ENCODE results near the gene TRAF3IP3.

TRAF3IP3 gene, protein sequence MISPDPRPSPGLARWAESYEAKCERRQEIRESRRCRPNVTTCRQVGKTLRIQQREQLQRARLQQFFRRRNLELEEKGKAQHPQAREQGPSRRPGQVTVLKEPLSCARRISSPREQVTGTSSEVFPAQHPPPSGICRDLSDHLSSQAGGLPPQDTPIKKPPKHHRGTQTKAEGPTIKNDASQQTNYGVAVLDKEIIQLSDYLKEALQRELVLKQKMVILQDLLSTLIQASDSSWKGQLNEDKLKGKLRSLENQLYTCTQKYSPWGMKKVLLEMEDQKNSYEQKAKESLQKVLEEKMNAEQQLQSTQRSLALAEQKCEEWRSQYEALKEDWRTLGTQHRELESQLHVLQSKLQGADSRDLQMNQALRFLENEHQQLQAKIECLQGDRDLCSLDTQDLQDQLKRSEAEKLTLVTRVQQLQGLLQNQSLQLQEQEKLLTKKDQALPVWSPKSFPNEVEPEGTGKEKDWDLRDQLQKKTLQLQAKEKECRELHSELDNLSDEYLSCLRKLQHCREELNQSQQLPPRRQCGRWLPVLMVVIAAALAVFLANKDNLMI

DNA sequence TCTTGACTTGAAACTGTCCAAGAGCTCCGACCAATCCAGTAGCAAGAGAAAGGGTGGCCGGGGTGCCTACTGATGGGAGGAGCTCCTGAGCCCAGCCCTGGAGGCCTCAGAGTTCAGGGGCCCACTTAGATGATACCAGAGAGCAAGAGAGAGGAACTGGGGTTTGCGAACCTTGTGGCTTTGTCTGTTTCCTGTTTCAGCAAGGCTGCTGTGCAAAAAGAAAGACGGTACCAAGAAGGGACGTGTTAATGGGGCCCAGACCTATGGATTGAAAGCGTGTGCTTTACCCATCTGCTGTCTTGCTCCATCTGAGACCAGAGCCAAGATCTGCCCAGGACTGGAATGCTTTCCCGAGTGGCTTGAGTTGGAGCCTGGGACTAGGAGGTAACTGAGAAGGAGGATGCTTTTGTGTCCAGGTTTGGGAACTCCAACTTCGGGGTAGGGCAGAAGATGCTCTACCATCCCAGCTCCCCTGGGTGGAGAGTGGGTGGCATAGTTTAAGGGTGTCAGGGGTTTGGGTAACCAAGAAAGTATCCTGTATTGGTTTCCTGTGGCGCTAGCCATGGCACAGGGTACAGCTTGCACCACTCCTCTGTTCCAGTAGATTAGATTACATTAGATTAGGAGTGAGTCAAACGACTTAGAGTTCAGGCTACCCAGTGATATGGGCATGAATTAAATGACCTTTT lies at the start of gene TRAF3IP3:
TSS of gene TRAF3IP3 (plus strand) at position 128 of the 689 bp plus-strand sequence. CDS start 3,987 bp downstream, outside the sequence.
- no peak for DNase-seq (ENCODE audit: low spot score)

DNA sequence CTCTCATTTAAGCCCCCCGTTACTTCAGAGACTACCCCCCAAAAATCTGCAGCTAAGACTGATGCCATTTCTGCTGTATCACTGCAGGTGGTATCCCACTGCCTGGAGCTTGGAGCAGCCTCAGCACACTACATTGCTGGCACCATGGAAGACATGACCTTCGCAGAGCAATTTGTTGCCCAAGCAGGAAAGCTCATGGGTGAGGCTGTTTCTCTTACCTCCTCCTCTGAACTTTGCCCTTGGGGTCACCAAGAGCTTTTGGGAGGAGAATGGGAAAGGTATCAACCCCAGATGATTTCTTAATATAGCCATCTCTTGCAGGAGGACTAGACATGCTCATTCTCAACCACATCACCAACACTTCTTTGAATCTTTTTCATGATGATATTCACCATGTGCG lies 49.2 kb upstream of the TRAF3IP3 start:
- DNase-seq (ENCODE audit: low spot score), result no peak

DNA sequence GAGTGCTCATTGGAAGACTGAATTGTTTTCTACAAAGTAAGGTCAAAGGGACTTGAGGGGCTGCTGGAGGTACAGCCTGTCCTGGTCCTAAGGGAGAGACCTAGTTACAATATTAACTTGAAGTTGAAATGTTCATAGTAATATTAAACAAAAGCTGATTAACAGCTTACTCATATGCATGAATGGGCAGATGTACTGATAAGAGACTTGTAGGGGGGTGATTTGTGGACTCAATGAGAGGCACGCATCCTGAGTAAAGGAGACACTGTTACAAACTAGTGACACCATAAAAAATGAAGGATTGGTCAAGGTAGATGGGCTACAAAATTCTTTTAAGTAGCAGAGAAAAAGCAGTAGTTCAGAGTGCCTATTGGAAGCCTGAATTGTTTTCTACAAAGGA lies 48.5 kb upstream of the TRAF3IP3 start:
- no peak for DNase-seq (ENCODE audit: low spot score)

DNA sequence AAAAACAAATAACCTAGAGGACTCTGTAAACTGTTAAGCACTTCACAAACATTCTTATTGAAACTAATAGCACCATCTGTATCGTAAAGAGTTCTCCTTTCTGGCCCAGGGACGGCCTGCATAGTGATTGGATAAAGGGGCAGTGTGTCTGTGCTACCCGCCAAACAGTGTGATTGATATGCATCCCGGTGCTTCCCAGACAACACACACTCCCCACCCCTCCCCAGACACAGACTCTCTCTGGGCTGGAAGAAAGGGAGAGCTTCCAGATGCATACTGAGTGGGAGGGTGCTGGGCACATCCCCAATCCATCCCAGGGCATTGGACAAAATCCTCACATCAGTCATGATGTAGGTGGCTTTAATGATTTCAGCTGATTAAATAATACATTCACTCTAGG lies 47.6 kb upstream of the TRAF3IP3 start:
- no peak for DNase-seq (ENCODE audit: low spot score)

DNA sequence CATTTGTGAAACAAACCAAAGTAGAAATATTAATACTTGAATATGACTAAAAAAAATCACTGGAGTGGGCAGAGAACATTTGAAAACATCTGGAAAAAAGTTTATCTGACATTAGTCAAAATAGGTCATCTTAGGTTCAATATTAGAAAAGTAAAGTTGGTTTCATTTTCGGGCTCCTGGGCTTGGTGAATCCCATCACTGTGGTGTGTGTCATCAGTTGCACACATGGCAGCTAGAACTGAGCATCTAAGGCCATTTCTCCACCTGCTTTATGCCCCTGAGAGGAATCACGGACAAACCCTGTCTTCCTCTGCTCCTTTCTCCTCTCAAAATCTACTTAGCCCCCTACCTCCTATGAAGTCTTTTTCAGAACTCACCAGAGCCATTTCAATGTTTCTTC lies 45.8 kb upstream of the TRAF3IP3 start:
- no peak for DNase-seq (ENCODE audit: low spot score)

DNA sequence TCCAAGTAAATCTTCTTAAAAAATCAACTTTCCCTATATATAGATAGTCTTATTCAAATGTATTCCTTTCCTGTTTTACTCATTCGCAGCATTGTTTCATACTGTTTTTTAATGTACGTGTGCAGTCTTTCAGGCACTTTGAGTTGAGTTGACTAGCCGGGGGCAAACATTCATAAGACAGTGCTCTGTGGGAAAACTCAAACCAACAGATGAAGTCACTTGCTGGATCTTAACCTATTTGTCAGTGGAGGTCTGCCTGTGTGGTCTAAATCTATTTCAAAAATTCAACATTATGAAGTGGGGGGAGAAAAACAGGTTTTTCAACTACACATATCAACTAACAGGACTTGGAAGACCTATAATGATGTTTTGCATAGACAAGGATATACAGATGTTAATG lies 45.0 kb upstream of the TRAF3IP3 start:
- DNase-seq (ENCODE audit: low spot score), result no peak

DNA sequence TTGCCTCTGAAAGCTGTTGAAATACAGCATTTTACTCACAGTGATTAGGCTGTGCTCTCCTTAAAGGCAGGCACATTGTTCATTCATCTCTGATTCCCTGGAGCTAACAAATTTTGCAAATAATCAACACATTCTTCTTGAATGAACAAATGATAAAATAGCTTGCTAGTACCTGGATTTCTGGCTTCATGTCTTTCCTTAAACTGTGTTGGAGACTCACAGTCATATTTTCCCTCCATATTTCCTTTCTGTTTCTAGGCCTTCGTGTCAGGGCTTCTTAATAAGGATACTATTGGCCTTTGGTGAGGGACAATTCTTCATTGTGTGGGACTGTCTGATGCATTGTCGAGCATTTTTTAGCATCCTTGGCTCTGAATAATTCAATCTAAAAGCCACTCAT lies 41.5 kb upstream of the TRAF3IP3 start:
- no peak for DNase-seq (ENCODE audit: low spot score)

DNA sequence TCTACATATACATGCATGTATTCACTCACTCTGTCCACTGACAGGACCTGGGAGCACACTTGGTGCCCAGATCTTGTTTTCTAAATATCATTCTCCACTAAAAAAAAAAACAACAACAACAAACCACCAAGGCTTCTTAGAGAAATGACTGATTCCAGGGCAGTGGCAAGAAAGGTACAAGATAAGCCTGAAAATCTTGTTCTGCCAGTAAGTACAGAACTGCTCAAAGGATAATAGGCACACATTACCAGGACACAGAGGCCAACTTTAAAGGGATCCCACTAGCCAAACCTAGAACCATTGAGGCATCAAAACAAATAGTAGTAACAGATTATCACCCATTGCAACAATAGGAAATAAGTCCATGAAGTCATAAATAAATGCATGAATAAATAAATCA lies 40.5 kb upstream of the TRAF3IP3 start:
- no peak for DNase-seq (ENCODE audit: low spot score)

DNA sequence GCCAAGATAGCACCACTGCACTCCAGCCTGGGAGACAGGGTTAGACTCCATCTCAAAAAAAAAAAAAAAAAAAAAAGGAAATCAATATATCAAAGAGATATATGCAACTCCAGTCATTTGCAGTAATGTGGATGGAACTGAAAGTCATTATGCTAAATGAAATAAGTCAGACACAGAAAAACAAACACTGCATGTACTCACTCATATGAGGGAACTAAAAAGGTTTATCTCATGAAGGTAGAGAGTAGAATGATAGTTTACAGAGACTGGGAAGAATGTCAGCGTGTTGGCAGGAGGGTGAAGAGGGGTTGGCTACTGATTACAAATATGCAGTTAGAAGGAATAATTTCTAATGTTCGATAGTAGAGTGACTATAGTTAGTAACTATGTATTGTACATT lies 38.0 kb upstream of the TRAF3IP3 start:
- no peak for DNase-seq (ENCODE audit: low spot score)

DNA sequence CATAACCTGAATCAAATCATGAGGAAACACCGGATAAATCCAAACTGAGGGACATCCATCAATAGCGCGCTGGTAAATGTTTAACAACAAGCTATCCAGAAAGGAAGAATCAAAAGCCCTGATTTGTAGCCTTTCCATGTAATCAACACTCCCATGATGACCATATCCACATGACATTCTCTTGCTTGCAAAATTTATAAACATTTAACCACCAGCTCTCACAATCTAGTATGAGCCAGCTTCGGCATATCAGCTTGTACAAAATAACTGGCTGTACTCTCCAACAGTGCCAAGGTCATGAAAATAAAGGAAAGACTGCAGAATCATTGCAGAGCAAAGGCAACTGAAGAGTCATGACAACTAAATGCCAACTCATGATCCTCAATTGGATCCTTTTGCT lies 35.5 kb upstream of the TRAF3IP3 start:
- no peak for DNase-seq (ENCODE audit: low spot score)

DNA sequence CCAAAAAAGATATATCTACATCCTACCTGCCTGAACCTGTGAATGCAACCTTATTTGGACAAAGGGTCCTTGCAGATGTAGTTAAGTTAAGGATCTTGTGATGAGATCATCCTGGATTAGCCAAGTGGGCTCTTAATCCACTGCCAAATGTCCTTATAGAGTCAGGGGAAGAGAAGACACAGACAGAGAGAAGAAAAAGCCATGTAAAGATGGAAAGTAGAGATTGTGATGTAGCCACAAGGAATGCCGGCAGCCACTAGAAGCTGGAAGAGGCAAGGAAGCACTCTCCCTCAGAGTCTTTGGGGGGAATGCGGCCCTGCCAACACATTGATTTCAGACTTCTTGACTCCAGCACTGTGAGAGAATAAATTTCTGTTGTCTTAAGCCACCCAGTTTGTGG lies 35.0 kb upstream of the TRAF3IP3 start:
- no peak for DNase-seq (ENCODE audit: low spot score)

DNA sequence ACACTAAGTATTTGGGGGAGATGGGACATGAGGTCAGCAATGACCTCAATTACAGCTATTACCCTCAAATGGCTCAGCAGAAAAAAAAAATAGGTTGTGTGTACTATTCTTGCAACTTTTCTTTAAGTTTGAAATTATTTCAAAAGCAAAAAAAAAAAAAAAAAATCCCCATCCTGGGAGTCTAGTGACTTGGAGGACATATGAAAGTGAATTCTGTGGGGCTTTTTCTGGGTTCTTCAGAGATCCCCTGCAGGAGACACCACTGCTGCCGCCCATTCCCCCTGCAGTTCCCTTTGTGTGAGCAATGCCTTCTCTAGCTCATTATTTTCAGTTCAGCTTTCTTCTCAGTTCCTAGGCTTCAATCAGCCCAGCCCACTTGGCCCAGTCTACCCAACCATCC lies 34.5 kb upstream of the TRAF3IP3 start:
- DNase-seq (ENCODE audit: low spot score), result no peak

DNA sequence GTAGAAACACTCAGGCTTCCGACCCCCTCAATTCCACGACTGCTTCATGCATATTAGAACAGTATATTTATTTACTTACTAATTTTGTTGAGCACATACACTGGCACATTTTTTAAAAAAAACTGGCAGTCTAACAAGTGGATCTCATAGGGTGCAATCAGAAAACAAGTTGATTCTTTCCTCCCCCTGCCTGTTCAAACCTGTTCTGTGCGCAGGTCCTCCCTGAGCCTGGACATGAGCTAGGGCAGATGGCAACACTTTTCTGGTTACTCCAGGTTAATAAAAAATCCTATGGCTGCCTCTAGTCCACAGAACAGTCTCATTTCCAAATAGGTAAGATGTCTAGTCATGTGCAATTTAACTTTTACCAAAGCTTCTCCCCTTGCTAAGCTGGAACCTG lies 32.6 kb upstream of the TRAF3IP3 start:
- no peak for DNase-seq (ENCODE audit: low spot score)

DNA sequence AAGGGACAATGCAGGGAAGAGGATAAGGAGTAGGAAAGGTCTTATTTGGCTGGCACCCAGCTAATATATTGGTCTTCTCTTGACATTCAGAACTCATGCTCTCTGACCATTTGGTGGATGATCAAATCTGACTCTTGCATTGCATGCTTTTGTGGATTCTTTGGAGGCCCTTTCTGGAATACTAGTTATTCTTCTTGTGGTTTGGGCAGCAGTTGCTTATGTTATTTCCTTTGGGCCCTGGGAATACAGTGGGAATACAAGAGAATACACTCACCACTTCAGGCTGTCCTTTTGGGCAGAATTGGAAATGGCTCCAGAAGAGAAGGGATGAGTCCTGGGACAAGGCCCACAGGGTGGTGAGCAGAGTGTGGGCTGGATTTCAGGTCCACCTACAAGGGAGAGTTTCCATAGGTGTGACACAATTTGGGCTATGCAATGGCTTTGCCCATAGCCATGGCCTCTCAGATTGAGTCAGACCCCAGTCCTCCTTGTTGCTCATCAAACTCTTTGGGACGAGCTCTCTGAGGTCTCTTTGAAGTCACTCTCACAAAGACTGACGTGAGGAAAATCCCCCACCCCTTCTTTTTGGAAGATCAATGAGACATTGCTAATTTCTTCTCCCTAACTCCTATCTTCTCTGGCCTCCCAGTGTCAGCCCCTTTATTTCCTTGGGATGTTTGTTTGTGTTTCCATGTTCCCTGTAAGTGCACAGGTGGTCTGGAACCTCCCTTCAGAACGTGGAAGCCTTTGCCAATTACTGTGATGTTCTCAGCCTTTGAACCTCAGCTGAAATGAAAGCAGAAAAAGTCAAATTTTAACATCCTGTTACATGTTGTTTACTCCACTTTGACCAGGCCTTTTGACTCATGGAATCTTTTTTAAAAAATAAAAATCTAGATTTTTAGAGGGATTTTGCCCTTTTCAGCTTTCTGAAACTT lies 31.8 kb upstream of the TRAF3IP3 start:
- DNase-seq (ENCODE audit: low spot score), result no peak

DNA sequence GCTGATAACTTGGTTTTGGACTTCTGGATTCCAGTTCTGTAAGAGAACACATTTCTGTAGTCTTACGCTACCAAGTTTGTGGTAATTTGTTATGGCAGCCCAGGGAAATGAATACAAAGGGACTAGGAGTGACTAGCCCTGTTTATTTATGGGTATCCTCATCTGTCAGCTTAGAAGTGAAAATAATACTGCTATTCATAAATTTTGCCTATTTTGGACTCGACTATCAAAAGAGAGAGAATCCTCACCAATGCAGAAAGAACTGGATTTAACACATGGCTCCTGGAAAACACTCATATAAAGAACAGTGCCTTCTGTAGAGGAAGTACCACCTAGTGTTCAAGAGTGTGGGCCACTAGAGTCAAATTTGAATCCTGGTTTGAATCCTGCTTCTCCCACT lies 28.6 kb upstream of the TRAF3IP3 start:
- no peak for DNase-seq (ENCODE audit: low spot score)

DNA sequence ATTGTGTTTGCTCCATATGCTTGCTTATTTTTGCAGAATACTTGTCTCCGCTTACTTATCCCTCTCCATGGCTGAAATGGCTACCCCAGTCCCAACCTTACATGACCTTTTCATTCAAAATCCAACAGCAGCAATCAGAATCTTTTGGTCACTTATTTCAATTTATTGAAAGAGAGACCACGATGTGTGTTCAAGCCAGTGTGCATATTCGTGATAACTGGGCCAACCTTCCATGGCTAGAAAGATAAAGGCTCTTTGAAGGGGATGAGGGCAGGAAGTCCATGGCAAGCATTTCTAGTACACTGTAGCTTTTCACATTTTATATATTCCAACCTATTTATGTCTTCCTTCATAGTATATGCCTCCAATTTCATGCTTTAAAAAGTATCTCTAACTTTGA lies 28.1 kb upstream of the TRAF3IP3 start:
- no peak for DNase-seq (ENCODE audit: low spot score)

DNA sequence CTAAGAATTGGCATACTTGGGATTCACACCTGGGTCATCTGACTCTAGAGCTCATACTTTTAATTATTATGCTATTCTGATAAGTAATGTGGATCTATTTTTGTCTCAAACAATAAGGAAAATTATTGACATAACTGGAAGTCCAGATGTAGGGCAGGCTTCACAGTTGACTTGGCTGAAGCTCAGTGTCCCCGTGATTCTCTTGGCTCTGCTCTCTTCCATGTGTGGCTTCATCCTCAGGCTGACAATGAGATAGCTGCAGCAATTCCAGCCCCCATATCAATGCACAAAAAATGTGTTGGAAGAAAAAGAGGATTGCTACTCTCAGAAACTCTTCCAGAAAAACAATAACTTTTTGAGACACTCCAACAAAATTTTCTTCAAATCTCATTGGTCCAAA lies 27.4 kb upstream of the TRAF3IP3 start:
- DNase-seq (ENCODE audit: low spot score), result no peak

DNA sequence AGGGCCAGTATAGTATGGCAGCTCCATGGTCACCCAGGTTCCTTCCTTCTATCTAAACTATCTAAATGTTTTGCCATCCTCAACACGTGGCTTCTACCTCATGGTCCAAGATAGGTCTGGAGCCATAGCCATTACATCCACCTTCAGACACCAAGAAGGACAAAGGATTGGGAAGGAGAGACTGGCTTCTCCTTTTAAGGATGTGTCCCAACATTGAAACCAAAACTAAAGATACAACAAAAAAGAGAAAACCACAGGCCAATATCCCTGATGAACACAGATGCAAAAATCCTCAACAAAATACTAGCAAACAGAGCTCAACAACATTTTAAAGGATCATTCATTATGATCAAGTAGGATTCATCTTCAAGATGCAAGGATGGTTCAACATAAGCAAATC lies 26.4 kb upstream of the TRAF3IP3 start:
- DNase-seq (ENCODE audit: low spot score), result no peak

DNA sequence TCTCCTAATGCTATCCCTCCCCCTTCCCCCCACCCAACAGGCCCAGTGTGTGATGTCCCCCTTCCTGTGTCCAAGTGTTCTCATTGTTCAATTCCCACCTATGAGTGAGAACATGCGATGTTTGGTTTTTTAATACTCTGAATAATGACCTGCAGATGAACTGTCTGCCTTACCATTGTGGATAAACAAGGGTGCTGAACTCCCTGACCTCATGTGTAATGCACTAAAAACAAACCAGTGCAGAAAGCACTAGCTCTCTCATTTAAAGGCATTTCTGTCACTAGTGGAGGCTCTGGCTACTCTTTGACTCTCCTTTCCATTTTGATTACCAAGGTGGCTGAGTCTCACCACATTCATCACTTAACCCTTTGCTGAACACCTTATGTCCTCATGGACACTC lies 23.1 kb upstream of the TRAF3IP3 start:
- DNase-seq (ENCODE audit: low spot score), result no peak

DNA sequence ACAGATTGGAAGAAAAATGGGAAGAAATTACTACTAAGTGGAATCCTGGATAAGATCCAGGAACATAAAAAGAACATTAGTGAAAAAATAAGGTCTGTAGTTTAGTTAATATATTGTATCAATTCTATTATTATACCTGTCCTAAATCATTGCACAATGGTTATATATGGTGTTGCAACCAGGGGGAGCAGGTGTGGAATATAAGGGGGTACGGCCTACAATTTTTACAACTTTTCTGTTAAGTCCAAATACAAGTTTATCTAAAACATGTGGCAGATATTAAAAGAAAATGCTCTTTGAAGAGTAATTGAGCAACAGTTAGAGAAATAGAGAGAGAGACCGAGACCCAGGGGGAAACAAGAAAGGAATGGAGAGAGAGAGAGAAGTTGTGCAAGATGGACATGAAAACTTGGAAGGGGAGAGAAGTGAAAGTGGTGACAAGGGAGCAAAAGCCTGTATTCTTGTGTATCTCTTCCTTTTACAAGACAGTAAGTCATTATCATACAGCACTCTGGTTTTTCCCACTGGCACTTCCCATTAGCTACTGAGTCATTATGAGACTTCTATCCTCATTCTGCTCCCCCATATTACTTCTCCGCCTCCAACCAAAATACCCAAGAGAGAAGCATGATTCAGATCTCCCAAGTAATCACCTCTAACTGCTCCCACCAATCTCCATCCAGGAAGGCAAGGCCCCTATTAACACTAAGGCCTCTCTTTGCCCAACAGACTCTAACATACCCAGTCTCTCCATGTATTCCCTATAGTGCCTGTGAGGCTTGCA lies 22.3 kb upstream of the TRAF3IP3 start:
- DNase-seq (ENCODE audit: low spot score), result peak; percentile 31

DNA sequence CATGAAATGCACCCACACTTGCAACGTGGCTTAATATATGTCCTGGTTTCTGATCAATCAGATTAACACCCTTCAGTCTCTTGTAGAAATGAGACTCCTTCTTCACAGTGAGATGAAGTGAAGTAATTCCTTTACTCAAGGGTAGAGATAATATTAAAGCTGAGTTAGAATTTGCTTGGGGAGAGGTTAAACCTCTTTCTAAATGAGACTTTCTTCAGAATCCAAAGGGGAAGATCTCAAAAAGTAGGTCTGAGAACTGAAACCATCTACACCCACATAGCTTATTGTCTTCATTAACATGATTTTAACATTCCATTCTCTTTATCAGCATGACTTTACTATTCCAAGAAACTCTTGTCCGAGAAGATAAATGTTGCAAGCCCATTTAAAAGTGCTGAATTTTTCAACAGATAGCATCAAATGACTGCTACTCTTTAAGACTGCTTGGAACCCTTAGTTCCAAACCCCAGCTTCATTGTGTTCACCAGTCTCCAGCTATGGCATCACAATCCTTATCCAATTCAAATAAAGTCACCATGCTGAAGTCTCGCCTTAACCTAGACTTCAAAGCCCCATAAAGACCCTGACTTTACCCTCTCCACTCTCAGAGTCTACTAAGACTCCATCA lies 19.2 kb upstream of the TRAF3IP3 start:
- DNase-seq (ENCODE audit: low spot score), result no peak
